CD4-positive, alpha-beta memory T cell (primary cell): ENCODE results near the gene WDR20. TPM values are rescaled to one million over a fixed set of nuclear protein-coding genes. Genes with fewer than 3 reads are reported as not detected.
"Not testable (repeated sequence)": the region's sequence is repeated elsewhere in the genome, so short reads cannot be mapped to it uniquely, and the experiment has no call there.

Experiments
- CTCF ChIA-PET: fragments of 350-600 bp; sonication (Branson Sonifier 250); formaldehyde crosslinking; loops from one replicate; lab custom pipeline; 2021; ENCODE audit warnings: inconsistent platforms; ENCODE audit not compliant: partially characterized antibody; lab: Charles Lee
- POLR2A ChIA-PET: fragments of 350-600 bp; sonication (Branson Sonifier 250); formaldehyde crosslinking; loops from one replicate; lab custom pipeline; 2021; ENCODE audit not compliant: partially characterized antibody; lab: Charles Lee
- DNase-seq, 5 donors: peaks; one replicate each; pipeline versions ENCODE4 v3.0.0 to v3.0.0-alpha.2; 2020 to 2022; ENCODE audit warnings: mixed read lengths in 1 of 5
- H3K27ac ChIP-seq: one replicate; pipeline ENCODE4 v1.7.0; 2013; ENCODE audit warnings: low read depth, low read length
- H3K27me3 ChIP-seq: 2 replicates; pipeline ENCODE4 v1.7.0; 2013; ENCODE audit warnings: mild to moderate bottlenecking, low read length, moderate library complexity; ENCODE audit not compliant: insufficient read depth
- H3K36me3 ChIP-seq: 2 replicates; pipeline ENCODE4 v1.7.0; 2013; ENCODE audit warnings: mild to moderate bottlenecking, low read length, moderate library complexity; ENCODE audit not compliant: insufficient read depth
- H3K4me1 ChIP-seq: 2 replicates; pipeline ENCODE4 v1.7.0; 2013; ENCODE audit warnings: mild to moderate bottlenecking, low read length, moderate library complexity; ENCODE audit not compliant: insufficient read depth
- H3K4me3 ChIP-seq, 2 donors: one replicate each; pipeline ENCODE4 v1.7.0; 2013; ENCODE audit warnings: low read length in 2 of 2, mild to moderate bottlenecking in 1 of 2
- H3K9me3 ChIP-seq, 2 donors: one replicate each; pipeline ENCODE4 v1.7.0; 2013; ENCODE audit warnings: low read length in 2 of 2, control low read depth in 1 of 2; ENCODE audit not compliant: control insufficient read depth in 1 of 2
- H3K27ac Mint-ChIP-seq, 7 donors: one replicate each; pipeline ENCODE4 v1.8.0; 2020 to 2021; ENCODE audit warnings: mixed read lengths in 7 of 7, mild to moderate bottlenecking in 6 of 7, inconsistent platforms in 3 of 7, moderate library complexity in 3 of 7
- H3K27me3 Mint-ChIP-seq, 2 donors: one replicate each; pipeline ENCODE4 v1.8.0; 2020 to 2021; ENCODE audit warnings: mixed read lengths in 2 of 2
- H3K36me3 Mint-ChIP-seq, 2 donors: one replicate each; pipeline ENCODE4 v1.8.0; 2020 to 2021; ENCODE audit warnings: mixed read lengths in 2 of 2, inconsistent platforms in 1 of 2, mild to moderate bottlenecking in 1 of 2
- H3K4me1 Mint-ChIP-seq, 4 donors: one replicate each; pipeline ENCODE4 v1.8.0; 2020 to 2021; ENCODE audit warnings: mixed read lengths in 4 of 4, mild to moderate bottlenecking in 1 of 4
- H3K4me3 Mint-ChIP-seq, 8 donors: one replicate each; pipeline ENCODE4 v1.8.0; 2020 to 2021; ENCODE audit warnings: mixed read lengths in 8 of 8, mild to moderate bottlenecking in 7 of 8, moderate library complexity in 6 of 8, inconsistent platforms in 3 of 8
- H3K9me3 Mint-ChIP-seq, 8 donors: one replicate each; pipeline ENCODE4 v1.8.0; 2020 to 2021; ENCODE audit warnings: mixed read lengths in 8 of 8, mild to moderate bottlenecking in 5 of 8, inconsistent platforms in 3 of 8, moderate library complexity in 1 of 8
- intact Hi-C: fragments of 100-400 bp; cut with micrococcal nuclease; formaldehyde crosslinking; loops from one replicate; pipeline ENCODE4 v1.15.1; 2023
- polyA plus RNA-seq, 2 donors: library from polyadenylated mRNA; unstranded; fragments of 300-500 nt; fragmentation: Illumina TruSeq; gene quantifications; one replicate each; pipeline ENCODE4 v1.2.3, GENCODE V29; 2021
- total RNA-seq, 2 experiments: library from RNA; stranded (reverse); gene quantifications; one replicate each; pipeline ENCODE4 v1.2.3, GENCODE V29; 2021

WDR20 gene
- total and polyA plus RNA-seq, 4 experiments from 2014 or later = 18.8 to 57.9 (median 39.6) TPM

- Mint-ChIP-seq H3K9me3 (no peaks in the 10 kb centered on the region), H3K27me3 (no peaks in the 10 kb centered on the region), H3K4me3 (no peak overlapping the region), H3K4me1 (peaks cover 0 to 4% (median under 1%) of the 10 kb centered on the region in 4 donors), H3K36me3 (no peaks in the 10 kb centered on the region), H3K27ac (peak overlapping the region in 3 of 7 donors; percentile 74 to 75 (median 74))
- CTCF ChIA-PET = interaction anchor here (0.7 to 6.5 kb wide), 36 partner anchors 8 to 391 kb away, joined by 3 to 77 read pairs (median 4); partner anchors contain the start of gene DYNC1H1
- Histone ChIP-seq H3K4me1 (no peaks in the 10 kb centered on the region), H3K9me3 (no peaks in the 10 kb centered on the region), H3K4me3 (no peak overlapping the region), H3K27me3 (no peaks in the 10 kb centered on the region), H3K36me3 (no peaks in the 10 kb centered on the region), H3K27ac (no peak overlapping the region)
- intact Hi-C loops = loop anchor here (1.0 kb wide), 4 partner anchors 9 to 389 kb away; partner anchors contain the start of gene HSP90AA1
- POLR2A ChIA-PET = interaction anchor here (0.6 to 1.8 kb wide), 7 partner anchors 9 to 389 kb away, joined by 3 to 11 read pairs (median 4); no protein-coding TSS in a partner anchor
- peak; percentile 45 to 66 (median 52) for DNase-seq
Observed at GRCh38 chr14:102096569-102097188, 43.0 kb upstream of the WDR20 start.

- Mint-ChIP-seq H3K4me3 (no peak overlapping the region), H3K27ac (no peak overlapping the region), H3K27me3 (no peaks in the 10 kb centered on the region), H3K9me3 (no peaks in the 10 kb centered on the region), H3K4me1 (peaks cover 0 to 4% (median under 1%) of the 10 kb centered on the region in 4 donors), H3K36me3 (no peaks in the 10 kb centered on the region)
- no peaks in the 10 kb centered on the region for H3K36me3 ChIP-seq
- intact Hi-C loops = no loop called here
- no peaks in the 10 kb centered on the region for H3K27me3 ChIP-seq
- no peaks in the 10 kb centered on the region for H3K9me3 ChIP-seq
- no peak overlapping the region for H3K4me3 ChIP-seq
- DNase-seq = no peak
- no peak overlapping the region for H3K27ac ChIP-seq
- ChIA-PET POLR2A (interaction anchor here (1.8 kb wide), 2 partner anchors 10 to 35 kb away, joined by 6 to 11 read pairs; no protein-coding TSS in a partner anchor), CTCF (interaction anchor here (0.9 to 6.5 kb wide), 16 partner anchors 8 to 390 kb away, joined by 3 to 77 read pairs (median 6); no protein-coding TSS in a partner anchor)
- no peaks in the 10 kb centered on the region for H3K4me1 ChIP-seq
Observed at GRCh38 chr14:102097441-102098135, 42.1 kb upstream of the WDR20 start.

GRCh38 chr14:102103062-102103695 is 36.5 kb upstream of the WDR20 start:
- Mint-ChIP-seq H3K4me3 (no peak overlapping the region), H3K27me3 (no peaks in the 10 kb centered on the region), H3K4me1 (no peaks in the 10 kb centered on the region), H3K9me3 (no peaks in the 10 kb centered on the region), H3K36me3 (no peaks in the 10 kb centered on the region), H3K27ac (no peak overlapping the region)
- no peak for DNase-seq
- H3K36me3 ChIP-seq = no peaks in the 10 kb centered on the region
- CTCF ChIA-PET = no interaction called here
- intact Hi-C loops = no loop called here
- no peaks in the 10 kb centered on the region for H3K4me1 ChIP-seq
- no peak overlapping the region for H3K4me3 ChIP-seq
- H3K27ac ChIP-seq = no peak overlapping the region
- H3K9me3 ChIP-seq = no peaks in the 10 kb centered on the region
- POLR2A ChIA-PET = no interaction called here
- no peaks in the 10 kb centered on the region for H3K27me3 ChIP-seq

- Histone ChIP-seq H3K4me3 (no peak overlapping the region), H3K4me1 (no peaks in the 10 kb centered on the region), H3K27ac (no peak overlapping the region), H3K27me3 (no peaks in the 10 kb centered on the region), H3K9me3 (no peaks in the 10 kb centered on the region), H3K36me3 (no peaks in the 10 kb centered on the region)
- Mint-ChIP-seq H3K4me1 (no peaks in the 10 kb centered on the region), H3K27ac (no peak overlapping the region), H3K4me3 (no peak overlapping the region), H3K36me3 (no peaks in the 10 kb centered on the region), H3K9me3 (peaks cover 0 to 5% (median 0%) of the 10 kb centered on the region in 8 donors), H3K27me3 (no peaks in the 10 kb centered on the region)
- POLR2A ChIA-PET = no interaction called here
- DNase-seq = no peak
- intact Hi-C loops = no loop called here
- CTCF ChIA-PET = interaction anchor here (0.7 to 2.2 kb wide), 3 partner anchors 9 to 144 kb away, joined by 3 to 9 read pairs (median 4); no protein-coding TSS in a partner anchor
Observed at GRCh38 chr14:102105369-102105768, 34.3 kb upstream of the WDR20 start.

GRCh38 chr14:102109332-102109731 is 30.4 kb upstream of the WDR20 start:
- intact Hi-C loops, H3K4me1 Mint-ChIP-seq, POLR2A ChIA-PET, H3K27me3 Mint-ChIP-seq, CTCF ChIA-PET, H3K27ac Mint-ChIP-seq, H3K27me3 ChIP-seq, H3K27ac ChIP-seq, H3K9me3 Mint-ChIP-seq, H3K4me1 ChIP-seq, H3K4me3 ChIP-seq, H3K9me3 ChIP-seq, DNase-seq, H3K36me3 Mint-ChIP-seq, H3K4me3 Mint-ChIP-seq, H3K36me3 ChIP-seq: not testable (repeated sequence)

GRCh38 chr14:102111101-102111500 is 28.6 kb upstream of the WDR20 start:
- Mint-ChIP-seq H3K27ac (no peak overlapping the region), H3K4me3 (no peak overlapping the region), H3K9me3 (peaks cover 0 to 5% (median 2%) of the 10 kb centered on the region in 8 donors), H3K4me1 (no peaks in the 10 kb centered on the region), H3K27me3 (no peaks in the 10 kb centered on the region), H3K36me3 (no peaks in the 10 kb centered on the region)
- no peaks in the 10 kb centered on the region for H3K4me1 ChIP-seq
- H3K27ac ChIP-seq = no peak overlapping the region
- ChIA-PET CTCF (no interaction called here), POLR2A (no interaction called here)
- H3K27me3 ChIP-seq = no peaks in the 10 kb centered on the region
- no peak for DNase-seq
- H3K9me3 ChIP-seq = no peaks in the 10 kb centered on the region
- no peaks in the 10 kb centered on the region for H3K36me3 ChIP-seq
- intact Hi-C loops = no loop called here
- no peak overlapping the region for H3K4me3 ChIP-seq
